AG10803 (cell line): ENCODE results near the gene DHX34.
A peak's percentile ranks its signal among the peaks of the same experiment; 100 is the strongest.
"Not testable (repeated sequence)": the region's sequence is repeated elsewhere in the genome, so short reads cannot be mapped to it uniquely, and the experiment has no call there.

Experiments used
- DNase-seq: peaks from one replicate; pipeline ENCODE4 v3.0.0; 2010; ENCODE audit warnings: low read depth
- H3K4me3 ChIP-seq: 2 replicates; pipeline ENCODE4 v1.5.1; 2011; ENCODE audit warnings: mild to moderate bottlenecking, low read length, control low read depth
- CTCF ChIP-seq: conservative IDR thresholded peaks from 2 replicates; pipeline ENCODE4 v1.5.1; 2011; ENCODE audit warnings: mild to moderate bottlenecking, low read length, control low read depth, inconsistent platforms

Gene DHX34, protein sequence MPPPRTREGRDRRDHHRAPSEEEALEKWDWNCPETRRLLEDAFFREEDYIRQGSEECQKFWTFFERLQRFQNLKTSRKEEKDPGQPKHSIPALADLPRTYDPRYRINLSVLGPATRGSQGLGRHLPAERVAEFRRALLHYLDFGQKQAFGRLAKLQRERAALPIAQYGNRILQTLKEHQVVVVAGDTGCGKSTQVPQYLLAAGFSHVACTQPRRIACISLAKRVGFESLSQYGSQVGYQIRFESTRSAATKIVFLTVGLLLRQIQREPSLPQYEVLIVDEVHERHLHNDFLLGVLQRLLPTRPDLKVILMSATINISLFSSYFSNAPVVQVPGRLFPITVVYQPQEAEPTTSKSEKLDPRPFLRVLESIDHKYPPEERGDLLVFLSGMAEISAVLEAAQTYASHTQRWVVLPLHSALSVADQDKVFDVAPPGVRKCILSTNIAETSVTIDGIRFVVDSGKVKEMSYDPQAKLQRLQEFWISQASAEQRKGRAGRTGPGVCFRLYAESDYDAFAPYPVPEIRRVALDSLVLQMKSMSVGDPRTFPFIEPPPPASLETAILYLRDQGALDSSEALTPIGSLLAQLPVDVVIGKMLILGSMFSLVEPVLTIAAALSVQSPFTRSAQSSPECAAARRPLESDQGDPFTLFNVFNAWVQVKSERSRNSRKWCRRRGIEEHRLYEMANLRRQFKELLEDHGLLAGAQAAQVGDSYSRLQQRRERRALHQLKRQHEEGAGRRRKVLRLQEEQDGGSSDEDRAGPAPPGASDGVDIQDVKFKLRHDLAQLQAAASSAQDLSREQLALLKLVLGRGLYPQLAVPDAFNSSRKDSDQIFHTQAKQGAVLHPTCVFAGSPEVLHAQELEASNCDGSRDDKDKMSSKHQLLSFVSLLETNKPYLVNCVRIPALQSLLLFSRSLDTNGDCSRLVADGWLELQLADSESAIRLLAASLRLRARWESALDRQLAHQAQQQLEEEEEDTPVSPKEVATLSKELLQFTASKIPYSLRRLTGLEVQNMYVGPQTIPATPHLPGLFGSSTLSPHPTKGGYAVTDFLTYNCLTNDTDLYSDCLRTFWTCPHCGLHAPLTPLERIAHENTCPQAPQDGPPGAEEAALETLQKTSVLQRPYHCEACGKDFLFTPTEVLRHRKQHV

DNA sequence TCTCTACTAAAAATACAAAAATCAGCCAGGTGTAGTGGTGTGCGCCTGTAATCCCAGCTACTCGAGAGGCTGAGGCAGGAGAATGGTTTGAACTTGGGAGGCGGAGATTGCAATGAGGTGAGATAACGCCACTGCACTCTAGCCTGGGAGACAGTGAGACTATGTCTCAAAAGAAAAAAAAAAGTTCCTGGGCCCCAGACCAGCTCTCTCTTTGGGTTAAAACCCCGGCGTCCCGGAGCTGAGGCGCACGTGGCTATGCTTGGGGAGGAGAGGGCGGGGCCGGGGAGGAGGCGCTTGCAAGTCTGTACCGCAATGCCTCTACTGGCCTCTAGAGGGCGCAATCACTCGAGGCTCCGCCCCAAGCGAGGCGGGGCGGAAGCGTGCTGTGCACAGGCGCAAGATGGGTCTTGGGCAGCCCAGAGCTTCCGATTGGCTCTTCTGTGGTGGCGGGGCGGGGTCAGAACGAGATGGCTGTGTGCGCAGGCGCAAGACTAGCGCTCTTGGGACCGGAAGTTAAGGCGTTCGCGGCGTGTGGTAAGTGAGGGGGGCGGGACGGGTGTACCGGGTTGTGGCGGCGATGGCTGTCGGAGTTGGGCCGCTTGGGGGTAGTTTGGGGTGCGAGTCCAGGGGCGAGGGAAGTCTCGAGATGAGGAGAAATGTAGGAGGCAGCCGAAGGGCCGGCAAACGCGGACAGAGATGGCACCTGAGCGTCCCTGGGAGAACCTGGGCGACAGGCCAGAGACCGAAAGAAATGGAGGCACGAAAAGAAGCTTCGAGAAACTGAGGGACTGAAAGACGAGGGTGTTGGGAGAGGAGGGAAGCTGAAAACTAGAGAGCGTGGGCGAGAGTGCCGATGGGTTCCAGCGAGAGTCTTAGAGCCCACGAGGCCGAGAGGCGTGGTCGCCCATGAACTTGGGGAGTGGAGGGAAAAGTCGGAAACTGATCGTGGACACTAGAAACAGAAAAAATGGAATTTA is at the start of gene DHX34:
Gene DHX34 (plus strand): TSS at position 497 of the 977 bp plus-strand sequence. CDS start 3,716 bp downstream, outside the sequence.
- DNase-seq: peak; percentile 99
- H3K4me3 ChIP-seq: peak within 1 kb of the TSS; percentile 97
- peak; percentile 86 for TF ChIP-seq CTCF

GRCh38 chr19:47300867-47301266 is 48.2 kb upstream of the DHX34 start:
- not testable (repeated sequence) for DNase-seq, H3K4me3 ChIP-seq

DNA sequence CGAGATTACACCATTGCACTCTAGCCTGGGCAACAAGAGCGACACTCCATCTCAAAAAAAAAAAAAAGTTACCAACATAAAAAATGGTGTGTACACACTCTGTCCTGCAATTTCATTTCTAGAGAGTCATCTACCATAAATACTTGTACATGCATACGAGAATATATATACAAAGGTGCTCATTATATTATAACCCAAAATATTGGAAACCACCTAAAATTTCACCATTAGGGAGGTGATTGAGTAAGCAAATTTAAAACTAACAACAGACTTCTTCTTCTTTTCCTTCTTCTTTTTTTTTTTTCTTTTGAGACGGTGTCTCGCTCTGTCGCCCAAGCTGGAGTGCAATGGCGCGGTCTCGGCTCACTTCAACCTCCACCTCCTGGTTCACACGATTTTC is 46.9 kb upstream of the DHX34 start:
- TF ChIP-seq CTCF: no peak

DNA sequence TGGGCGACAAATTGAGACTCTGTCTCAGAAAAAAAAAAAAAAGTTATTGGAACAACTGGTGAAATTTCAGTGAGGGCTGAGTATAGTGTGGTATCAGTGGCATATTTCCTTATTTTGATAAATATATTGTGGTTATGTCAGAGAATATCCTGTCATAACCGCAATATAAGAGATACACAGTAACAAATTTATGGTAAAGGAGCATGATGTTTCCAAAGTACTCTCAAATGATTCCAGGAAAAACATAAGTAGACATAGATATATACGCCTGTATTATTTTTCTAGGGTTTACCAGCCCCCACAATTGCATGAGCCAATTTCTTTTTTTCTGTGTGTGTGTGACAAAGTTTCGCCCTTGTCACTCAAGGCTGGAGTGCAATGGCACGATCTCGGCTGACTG is 45.1 kb upstream of the DHX34 start:
- no peak overlapping the region for H3K4me3 ChIP-seq
- DNase-seq: no peak
- TF ChIP-seq CTCF: no peak

More for the DNA sequence above, 46.9 kb upstream of the DHX34 start:
- no peak for DNase-seq
- H3K4me3 ChIP-seq: no peak overlapping the region

DNA sequence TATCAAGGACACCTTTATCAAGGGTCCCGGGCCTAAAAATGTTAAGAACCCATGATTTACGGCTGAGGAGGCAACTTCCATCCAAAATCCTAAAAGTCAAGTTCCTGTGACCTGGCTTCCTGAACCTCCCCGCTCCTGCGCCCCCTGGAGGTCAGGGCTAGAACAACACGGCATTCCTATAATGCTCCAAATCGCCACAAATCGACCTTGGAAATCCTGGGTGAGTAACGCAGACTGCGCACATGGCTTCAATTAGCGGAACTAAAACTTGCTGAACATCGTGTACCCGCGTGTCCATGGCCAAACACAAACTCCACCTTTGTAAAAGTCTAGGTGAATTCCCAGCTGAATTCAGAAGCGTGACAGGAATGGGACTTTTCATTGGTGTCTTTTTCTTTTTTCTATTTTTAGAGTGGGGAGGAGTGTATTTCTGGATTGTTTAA is 43.8 kb upstream of the DHX34 start:
- TF ChIP-seq CTCF: peak; percentile 98
- no peak overlapping the region for H3K4me3 ChIP-seq
- peak; percentile 95 for DNase-seq

- DNase-seq: no peak
- H3K4me3 ChIP-seq: no peak overlapping the region
- no peak for TF ChIP-seq CTCF
Measured at GRCh38 chr19:47306303-47306702, 42.8 kb upstream of the DHX34 start.
